ENCODE data around the gene KIF2C.
"Not testable (repeated sequence)": the region's sequence is repeated elsewhere in the genome, so short reads cannot be mapped to it uniquely, and the experiment has no call there.

The KIF2C gene

GRCh38 chr1:44719318-44719717, 20.3 kb upstream of the KIF2C start:
- no peak for DNase-seq (ENCODE audit: low spot score)

GRCh38 chr1:44720281-44720680, 19.4 kb upstream of the KIF2C start:
- DNase-seq (ENCODE audit: low spot score): no peak

GRCh38 chr1:44721485-44722361, 17.9 kb upstream of the KIF2C start:
- no peak for DNase-seq (ENCODE audit: low spot score)

DNA sequence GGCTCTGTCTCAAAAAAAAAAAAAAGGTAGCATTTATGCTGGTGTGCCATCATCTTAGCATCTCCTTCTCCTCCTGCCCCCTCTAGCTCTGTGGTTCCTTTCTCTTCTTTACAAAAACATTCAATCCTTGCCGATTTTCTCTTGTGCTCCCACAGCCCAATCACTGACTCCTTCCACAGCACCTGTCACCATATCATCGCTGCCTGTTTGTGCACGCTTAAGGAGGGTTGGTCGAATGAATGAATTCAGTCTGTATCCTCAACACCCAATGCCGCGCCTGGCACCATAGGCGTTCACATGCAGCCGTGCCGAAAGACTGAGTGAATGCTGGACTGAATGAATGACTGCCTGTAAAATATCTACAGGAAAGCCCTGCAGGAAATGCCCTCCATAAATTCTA, 16.6 kb upstream of the KIF2C start:
- no peak for DNase-seq (ENCODE audit: low spot score)

GRCh38 chr1:44723496-44724295, 15.9 kb upstream of the KIF2C start:
- DNase-seq (ENCODE audit: low spot score): no peak

GRCh38 chr1:44724296-44724954, 15.2 kb upstream of the KIF2C start:
- DNase-seq (ENCODE audit: low spot score): no peak

DNA sequence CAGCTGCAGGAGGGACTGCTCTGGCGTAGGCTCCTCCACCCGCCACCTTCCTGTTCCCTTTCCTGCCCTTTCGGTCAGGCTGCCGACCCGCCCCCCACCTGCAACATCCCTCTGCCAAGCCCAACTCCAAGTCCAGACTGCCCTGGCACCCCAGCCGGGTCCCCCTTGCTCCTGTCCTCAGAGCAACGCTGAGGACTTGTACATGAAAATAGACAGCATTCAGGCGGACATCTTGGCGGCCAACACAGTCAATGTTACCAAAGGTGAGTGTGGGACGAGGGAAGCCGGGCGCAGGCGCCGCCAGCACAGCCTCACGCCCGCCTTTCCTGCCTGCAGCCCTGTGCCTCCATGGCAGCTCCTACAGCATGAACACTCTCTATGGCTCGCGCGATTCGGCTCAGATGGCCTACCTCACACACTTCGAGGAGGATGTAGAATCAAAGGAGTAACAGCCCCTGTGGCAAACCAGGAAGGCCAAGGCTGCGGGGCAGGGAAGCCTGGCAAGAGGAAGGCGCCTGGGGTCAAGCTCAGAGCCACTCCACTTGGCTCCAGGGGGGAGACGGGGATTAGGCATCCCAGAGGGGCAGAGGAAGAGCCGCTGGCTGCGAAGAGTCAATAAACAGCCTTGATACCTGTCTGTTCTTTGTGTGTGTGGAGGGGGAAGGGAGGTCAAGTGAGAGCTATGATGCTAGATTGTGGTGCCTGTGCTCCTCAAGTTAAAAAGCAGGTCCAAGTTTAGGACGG, 14.5 kb upstream of the KIF2C start:
- DNase-seq (ENCODE audit: low spot score): no peak

DNA sequence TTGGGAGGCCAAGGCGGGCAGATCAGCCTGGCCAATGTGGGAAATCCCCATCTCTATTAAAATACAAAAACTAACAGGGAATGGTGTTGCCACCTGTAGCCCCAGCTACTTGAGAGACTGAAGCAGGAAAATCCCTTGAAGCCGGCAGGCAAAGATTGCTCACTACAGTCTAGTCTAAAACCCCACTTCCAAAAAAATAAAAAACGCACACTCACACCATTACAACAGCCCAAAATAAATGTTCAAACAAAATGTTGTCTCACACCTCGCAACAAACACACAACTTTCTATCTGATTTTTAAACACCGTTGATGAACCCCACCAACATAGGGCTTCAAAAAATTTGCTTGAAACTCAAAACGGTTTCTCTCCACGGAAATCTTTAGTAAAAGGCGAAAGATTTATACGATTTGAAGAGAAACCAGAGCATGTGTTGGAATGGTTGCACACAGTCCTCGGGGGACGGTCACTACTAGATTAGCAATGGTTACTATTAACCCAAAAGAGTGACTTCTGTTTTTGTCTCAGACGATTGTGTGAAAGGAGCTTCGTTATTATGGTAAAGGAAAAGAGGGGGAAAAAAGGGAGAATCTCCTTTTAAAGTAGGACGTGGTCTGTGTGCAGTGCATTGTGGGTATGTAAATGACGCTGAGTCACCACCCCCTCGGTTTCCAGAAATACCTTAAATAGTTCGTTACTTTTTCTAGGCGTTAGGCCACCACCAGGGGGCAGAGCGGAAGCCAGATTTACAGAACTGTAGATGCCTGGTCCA, 8.7 kb upstream of the KIF2C start, which contains the start of gene RNU5D-1:
RNU5D-1 (minus strand) TSS at position 430 of the 772 bp plus-strand sequence.
- DNase-seq (ENCODE audit: low spot score): peak; percentile 97

GRCh38 chr1:44733365-44733764, 6.3 kb upstream of the KIF2C start:
- DNase-seq (ENCODE audit: low spot score): no peak

DNA sequence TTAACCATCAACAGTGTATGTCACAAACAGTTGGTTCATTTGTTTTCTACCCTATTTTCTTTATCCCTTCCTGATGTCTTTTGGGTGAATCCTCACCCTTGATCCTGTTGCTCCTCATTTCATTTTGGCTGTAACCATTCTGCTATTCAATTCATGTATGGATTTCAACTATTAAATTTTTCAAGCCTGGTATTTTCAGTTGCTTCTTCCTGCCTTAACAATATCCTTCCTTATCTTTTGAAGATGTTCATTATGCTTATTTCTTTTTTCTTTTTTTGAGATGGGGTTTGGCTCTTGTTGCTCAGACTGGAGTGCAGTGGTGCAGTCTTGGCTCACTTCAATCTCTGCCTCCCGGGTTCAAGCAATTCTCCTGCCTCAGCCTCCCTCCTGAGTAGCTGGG, 5.9 kb upstream of the KIF2C start:
- no peak for DNase-seq (ENCODE audit: low spot score)

DNA sequence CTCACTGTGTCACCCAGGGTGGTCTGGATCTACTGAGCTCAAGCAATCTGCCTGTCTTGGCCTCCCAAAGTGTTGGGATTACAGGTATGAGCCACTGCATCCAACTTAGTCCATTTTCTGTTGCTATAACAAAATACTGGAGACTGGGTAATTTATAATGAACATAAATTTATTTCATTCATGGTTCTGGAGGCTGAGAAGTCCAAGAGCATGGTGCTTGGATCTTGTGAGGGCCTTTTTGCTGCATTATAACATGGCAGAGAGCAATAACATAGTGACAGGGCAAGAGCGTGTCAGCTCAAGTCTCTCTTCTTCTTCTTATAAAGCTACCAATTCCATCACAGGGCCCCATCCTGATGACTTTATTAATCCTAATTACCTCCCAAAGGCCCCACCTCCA, 3.6 kb upstream of the KIF2C start:
- DNase-seq (ENCODE audit: low spot score): no peak

DNA sequence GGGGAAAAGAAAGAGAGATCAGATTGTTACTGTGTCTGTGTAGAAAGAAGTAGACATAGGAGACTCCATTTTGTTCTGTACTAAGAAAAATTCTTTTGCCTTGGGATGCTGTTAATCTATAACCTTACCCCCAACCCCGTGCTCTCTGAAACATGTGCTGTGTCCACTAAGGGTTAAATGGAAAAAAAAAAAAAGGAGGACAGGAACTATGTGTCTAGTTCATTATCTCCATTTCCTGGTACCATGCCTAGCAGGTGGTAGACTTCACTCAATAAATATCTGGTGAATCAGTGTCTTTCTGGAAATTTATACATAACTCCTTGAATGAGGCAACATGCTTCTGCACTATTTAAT, 707 bp upstream of the KIF2C start:
- DNase-seq (ENCODE audit: low spot score): not testable (repeated sequence)

DNA sequence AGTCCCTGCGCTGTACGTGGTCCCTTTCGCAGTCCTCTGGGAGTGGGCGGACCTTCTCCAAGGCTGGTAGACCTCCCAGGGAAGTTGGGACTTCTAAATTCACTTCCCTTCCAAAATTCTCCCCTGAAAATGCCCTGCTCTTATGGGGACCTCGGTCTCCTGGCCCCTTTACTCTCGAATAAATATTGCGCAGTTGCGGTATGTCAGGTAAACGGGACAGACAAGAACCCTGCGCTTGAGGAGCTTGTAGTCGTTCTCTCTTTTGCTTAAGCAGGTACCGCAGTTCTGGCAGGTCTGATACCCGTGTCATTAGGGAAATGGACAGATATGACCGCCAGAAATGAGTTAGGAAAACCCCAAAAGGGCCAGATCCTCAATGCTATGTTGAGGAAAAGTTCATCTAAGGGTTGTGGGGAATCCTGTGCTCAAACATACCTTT, 561 bp downstream of the KIF2C start:
- no peak for DNase-seq (ENCODE audit: low spot score)

DNA sequence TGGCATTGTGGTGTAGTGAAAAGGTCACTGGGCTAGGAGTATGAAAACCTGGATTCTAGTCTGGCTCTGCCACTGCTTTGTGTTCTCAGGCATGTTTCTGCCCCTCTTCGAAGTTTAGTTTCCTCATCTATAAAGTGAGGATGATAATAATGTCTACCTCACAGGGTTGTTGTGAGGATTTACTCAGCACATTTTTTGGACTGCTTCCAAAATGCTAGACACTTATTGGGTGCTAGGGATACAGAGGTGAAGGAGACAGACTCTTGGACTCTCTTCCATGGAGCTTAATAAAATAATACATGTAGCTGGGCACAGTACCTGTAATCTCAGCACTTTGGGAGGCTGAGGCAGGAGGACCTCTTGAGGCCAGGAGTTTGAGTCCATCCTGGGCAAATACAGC, 3.6 kb downstream of the KIF2C start:
- DNase-seq (ENCODE audit: low spot score): peak; percentile 53

GRCh38 chr1:44747878-44748277, 8.2 kb downstream of the KIF2C start:
- DNase-seq (ENCODE audit: low spot score): no peak

- no peak for DNase-seq (ENCODE audit: low spot score)
Measured at GRCh38 chr1:44757420-44757819, 17.8 kb downstream of the KIF2C start.

DNA sequence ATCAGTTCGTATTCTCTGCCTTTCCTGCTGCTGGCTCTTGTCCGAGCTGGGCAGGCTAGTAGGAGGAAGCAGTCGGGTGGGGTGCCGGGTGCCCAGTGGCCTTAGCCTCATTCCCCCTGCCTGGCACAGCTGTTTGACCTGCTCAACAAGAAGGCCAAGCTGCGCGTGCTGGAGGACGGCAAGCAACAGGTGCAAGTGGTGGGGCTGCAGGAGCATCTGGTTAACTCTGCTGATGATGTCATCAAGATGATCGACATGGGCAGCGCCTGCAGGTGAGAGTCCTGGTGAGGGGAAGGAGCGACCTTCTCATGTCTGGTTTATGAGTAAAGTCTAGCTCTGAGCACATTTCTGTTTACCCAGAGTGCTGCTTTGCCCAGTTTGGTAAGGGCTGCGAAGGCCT, 19.4 kb downstream of the KIF2C start:
- no peak for DNase-seq (ENCODE audit: low spot score)

DNA sequence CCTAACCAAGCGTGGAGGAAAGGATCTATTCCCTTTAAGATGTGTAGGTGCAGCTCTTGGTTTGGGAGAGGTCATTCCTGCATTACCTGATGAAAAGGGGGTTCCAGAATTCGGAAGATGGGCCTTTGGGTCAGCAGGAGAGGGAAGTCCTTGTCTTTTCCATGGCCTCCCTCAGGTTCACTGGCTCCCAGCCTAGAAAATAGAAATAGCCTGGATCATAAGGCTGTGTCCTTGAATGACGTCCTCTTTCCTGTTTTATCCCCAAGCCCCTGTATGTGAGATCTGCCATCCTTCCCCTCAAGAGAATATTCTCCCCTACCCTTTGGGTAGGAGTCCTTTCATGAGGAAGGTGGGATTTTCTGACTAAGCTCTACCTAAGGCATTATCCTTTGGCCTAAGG, 21.2 kb downstream of the KIF2C start:
- DNase-seq (ENCODE audit: low spot score): no peak

DNA sequence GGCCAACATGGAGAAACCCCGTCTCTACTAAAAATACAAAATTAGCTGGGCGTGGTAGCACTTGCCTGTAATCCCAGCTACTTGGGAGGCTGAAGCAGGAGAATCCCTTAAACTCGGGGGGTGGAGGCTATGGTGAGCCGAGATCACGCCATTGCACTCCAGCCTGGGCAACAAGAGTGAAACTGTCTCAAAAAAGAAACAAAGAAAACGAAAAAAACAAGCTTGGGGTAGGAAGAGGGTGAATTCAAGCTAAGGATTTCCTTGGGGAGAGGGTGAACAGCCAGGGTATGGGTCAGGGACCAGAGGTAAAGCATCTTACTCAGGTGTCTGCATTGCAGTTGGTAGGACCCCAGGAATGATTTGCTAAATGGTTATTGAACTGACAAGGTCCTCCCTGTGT, 26.8 kb downstream of the KIF2C start:
- DNase-seq (ENCODE audit: low spot score): not testable (repeated sequence)

DNA sequence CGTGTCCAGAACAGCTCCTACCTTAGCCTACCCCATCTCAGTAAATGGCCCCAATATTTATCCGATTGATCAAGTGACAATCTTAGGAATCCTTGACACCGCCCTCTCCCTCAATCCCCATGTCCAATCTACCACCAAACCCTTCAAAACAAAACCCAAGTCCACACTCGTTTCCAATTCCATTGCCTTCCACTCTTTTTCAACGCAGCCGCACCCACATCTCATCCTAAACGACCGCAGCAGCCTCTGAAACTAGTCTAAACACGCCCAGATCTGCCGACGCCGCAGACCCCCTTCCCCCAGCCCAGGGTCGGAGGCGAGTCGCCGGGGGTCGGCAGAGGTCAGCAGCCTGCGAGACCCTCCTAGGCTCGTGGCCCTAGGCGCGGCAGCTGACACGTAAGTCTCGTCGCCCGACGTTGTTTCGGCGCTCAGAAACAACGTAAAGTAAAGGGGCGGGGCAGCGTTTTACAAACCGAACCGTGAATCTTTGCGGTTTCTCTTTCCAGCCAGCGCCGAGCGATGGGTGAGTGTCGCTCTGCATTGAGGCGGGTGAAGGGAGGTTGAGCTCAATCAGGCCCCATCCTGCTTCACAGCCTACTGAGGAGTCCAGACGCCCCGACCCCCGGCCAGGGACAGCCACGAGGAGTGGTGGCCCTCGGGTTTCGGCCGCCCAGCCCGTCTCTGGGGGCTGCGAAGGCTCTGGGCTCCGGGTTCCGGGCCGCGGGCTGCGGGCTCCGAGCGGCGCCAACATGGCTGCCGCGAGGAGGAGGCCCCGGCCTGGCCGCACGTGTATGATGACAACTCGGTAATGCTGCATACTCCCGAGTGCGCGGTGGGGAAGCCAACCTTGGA, 35.7 kb downstream of the KIF2C start, which contains the start of gene RPS8:
RPS8 (plus strand) TSS at position 463 of the 852 bp plus-strand sequence; CDS start at position 520, 57 bp downstream.
- DNase-seq (ENCODE audit: low spot score): peak; percentile 92
